Measurements from ENCODE around the gene MICAL2. TPM values are rescaled to one million over a fixed set of nuclear protein-coding genes. Genes with fewer than 3 reads are reported as not detected.

Gene MICAL2
- total RNA-seq, 6 experiments from 2014 or later: 17.0 to 50.7 (median 35.9) TPM

DNA sequence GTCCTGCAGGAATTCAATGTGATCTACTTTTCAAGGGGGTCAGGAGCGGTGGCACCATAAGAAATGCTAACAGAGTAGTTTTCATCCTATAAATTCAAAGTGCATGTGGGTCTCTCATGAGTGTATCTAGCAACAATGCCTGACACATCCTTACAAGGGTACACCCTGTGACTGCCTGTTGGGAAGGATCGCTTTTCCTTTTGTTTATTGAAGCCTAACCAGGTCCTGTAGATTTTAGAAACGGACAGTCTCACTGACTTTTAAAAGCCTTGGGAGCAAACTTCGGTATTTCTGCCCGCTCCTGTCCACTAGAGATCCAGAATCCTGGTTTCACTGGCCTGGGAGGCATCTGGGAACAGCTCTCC, 102.4 kb downstream of the MICAL2 start:
- no peak overlapping the region for H3K27ac ChIP-seq
- DNase-seq (no peak), ATAC-seq (no peak)
- 90% methylated on average over 4 of the region's 5 CpGs for WGBS (ENCODE audit: insufficient coverage, low coverage, low lambda C conversion rate, missing lambda C conversion rate)
- no peaks in the 10 kb centered on the region for H3K9me3 ChIP-seq
- H3K27me3 ChIP-seq: no peaks in the 10 kb centered on the region
- peaks cover 0 to 19% (median 1%) of the 10 kb centered on the region in 4 donors for H3K36me3 ChIP-seq
- intact Hi-C loops (cut with DNase I): no loop called here
- TF ChIP-seq POLR2A (IDR thresholded peaks at IDR 0.05) (no peak), CTCF (IDR thresholded peaks at IDR 0.05) (no peak)
- peaks cover 0 to 5% (median under 1%) of the 10 kb centered on the region in 4 donors for H3K4me1 ChIP-seq
- no peak overlapping the region for H3K4me3 ChIP-seq

DNA sequence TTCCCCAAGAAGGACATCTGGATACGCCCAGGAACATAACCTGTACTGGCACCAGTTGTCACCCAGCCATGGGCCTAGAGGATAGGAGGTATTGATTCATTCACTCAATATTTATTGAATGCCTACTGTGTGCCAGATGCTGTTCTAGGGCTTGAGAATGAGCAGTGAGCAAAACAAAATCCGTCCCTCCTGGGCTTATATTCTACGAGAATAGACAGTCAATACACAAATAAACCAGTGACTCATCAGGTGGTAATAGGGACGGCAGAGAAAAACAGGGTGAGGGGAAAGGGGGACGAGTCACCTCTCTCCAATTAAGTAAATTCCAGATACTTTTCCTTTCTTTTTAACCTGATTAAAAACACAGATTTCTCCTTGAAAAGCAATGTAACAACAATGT, 103.5 kb downstream of the MICAL2 start:
- Histone ChIP-seq H3K27ac (no peak overlapping the region), H3K36me3 (peaks cover 0 to 16% (median 1%) of the 10 kb centered on the region in 4 donors)

DNA sequence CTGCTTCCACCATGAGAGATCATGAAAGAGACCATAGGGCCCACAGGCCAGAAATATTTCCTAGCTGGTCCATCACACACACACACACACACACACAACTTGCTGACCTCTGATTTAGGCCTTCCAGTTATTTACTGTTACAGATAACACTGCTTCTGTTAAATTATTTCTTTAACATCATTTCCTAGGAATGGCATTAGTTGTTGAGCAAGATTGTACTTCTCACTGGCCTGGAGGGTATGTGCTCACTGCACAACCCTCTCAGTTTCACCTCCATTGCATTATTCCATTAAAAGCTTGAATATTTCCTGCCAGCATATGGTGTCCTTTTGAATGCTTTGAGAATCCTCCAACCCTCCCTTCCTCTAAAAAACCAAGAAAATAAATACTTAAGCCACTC, 104.4 kb downstream of the MICAL2 start:
- Histone ChIP-seq H3K27me3 (no peaks in the 10 kb centered on the region), H3K36me3 (peaks cover 0 to 13% (median 1%) of the 10 kb centered on the region in 4 donors), H3K4me3 (no peak overlapping the region), H3K9me3 (no peaks in the 10 kb centered on the region), H3K27ac (no peak overlapping the region), H3K4me1 (peaks cover 0 to 22% (median 10%) of the 10 kb centered on the region in 4 donors)
- no peak for DNase-seq
- TF ChIP-seq POLR2A (IDR thresholded peaks at IDR 0.05): no peak
- TF ChIP-seq CTCF (IDR thresholded peaks at IDR 0.05): no peak
- intact Hi-C loops (cut with DNase I): no loop called here
- ATAC-seq: no peak

More for the DNA sequence above, 103.5 kb downstream of the MICAL2 start:
- no peak for TF ChIP-seq CTCF (IDR thresholded peaks at IDR 0.05)
- no peak for TF ChIP-seq POLR2A (IDR thresholded peaks at IDR 0.05)
- DNase-seq (no peak), ATAC-seq (peak in 1 of 4 donors; percentile 43)
- Histone ChIP-seq H3K4me3 (no peak overlapping the region), H3K27me3 (no peaks in the 10 kb centered on the region), H3K9me3 (no peaks in the 10 kb centered on the region), H3K4me1 (peaks cover 0 to 15% (median 5%) of the 10 kb centered on the region in 4 donors)
- 24% methylated on average over 4 of the region's 5 CpGs for WGBS (ENCODE audit: insufficient coverage, low coverage, low lambda C conversion rate, missing lambda C conversion rate)
- intact Hi-C loops (cut with DNase I): no loop called here

GRCh38 chr11:12215181-12215593, 104.8 kb downstream of the MICAL2 start:
- no peak for DNase-seq
- intact Hi-C loops (cut with DNase I): no loop called here
- Histone ChIP-seq H3K27ac (no peak overlapping the region), H3K36me3 (peaks cover 0 to 13% (median 1%) of the 10 kb centered on the region in 4 donors), H3K4me1 (peaks cover 0 to 24% (median 14%) of the 10 kb centered on the region in 4 donors), H3K9me3 (no peaks in the 10 kb centered on the region), H3K4me3 (no peak overlapping the region), H3K27me3 (no peaks in the 10 kb centered on the region)
- TF ChIP-seq CTCF (IDR thresholded peaks at IDR 0.05) (no peak), POLR2A (IDR thresholded peaks at IDR 0.05) (no peak)
- 57% methylated on average over 7 of the region's 9 CpGs for WGBS (ENCODE audit: insufficient coverage, low coverage, low lambda C conversion rate, missing lambda C conversion rate)
- ATAC-seq: no peak

- H3K9me3 ChIP-seq: no peaks in the 10 kb centered on the region
- ATAC-seq (no peak), DNase-seq (no peak)
- peaks cover 0 to 32% (median 21%) of the 10 kb centered on the region in 4 donors for H3K4me1 ChIP-seq
- 66% methylated on average over 3 of the region's 10 CpGs for WGBS (ENCODE audit: insufficient coverage, low coverage, low lambda C conversion rate, missing lambda C conversion rate)
- no peak overlapping the region for H3K27ac ChIP-seq
- TF ChIP-seq POLR2A (IDR thresholded peaks at IDR 0.05) (no peak), CTCF (IDR thresholded peaks at IDR 0.05) (no peak)
- intact Hi-C loops (cut with DNase I): no loop called here
- no peaks in the 10 kb centered on the region for H3K27me3 ChIP-seq
- no peak overlapping the region for H3K4me3 ChIP-seq
- peaks cover 0 to 13% (median 1%) of the 10 kb centered on the region in 4 donors for H3K36me3 ChIP-seq
Measured at GRCh38 chr11:12216041-12216451, 105.7 kb downstream of the MICAL2 start.
